OCI-LY7 (cell line): Measurements from ENCODE around the gene KLK10. TPM values are rescaled to one million over a fixed set of nuclear protein-coding genes. Genes with fewer than 3 reads are reported as not detected.
A peak's percentile ranks its signal among the peaks of the same experiment; 100 is the strongest.

Experiments used
- BruUV-seq: library from RNA; stranded (reverse); fragments of 400-500 nt; replicated peaks from 2 replicates; lab custom pipeline; 2021; lab: Mats Ljungman, UMichigan
- CTCF ChIA-PET: fragments of 300-600 bp; sonication (Branson Sonifier 250); formaldehyde crosslinking; loops from one replicate; lab custom pipeline; 2022; ENCODE audit warnings: antibody characterized with exemption; ENCODE audit not compliant: unreplicated experiment; lab: Charles Lee
- POLR2A ChIA-PET: fragments of 300-600 bp; sonication (Branson Sonifier 250); formaldehyde crosslinking; loops from one replicate; lab custom pipeline; 2022; ENCODE audit warnings: antibody characterized with exemption; lab: Charles Lee
- DNase-seq: peaks from one replicate; pipeline ENCODE4 v3.0.0-alpha.2; 2015; ENCODE audit warnings: low spot score
- H2AFZ ChIP-seq: fragments of 200-600 bp; sonication (generic), shearing (Covaris generic); 2 replicates; pipeline ENCODE4 v1.6.1; 2014; ENCODE audit warnings: mild to moderate bottlenecking, antibody characterized with exemption, low read length, moderate library complexity
- H3K27ac ChIP-seq: fragments of 200-600 bp; sonication (generic); 2 replicates; pipeline ENCODE4 v1.5.1; 2014; ENCODE audit warnings: mixed run types, low read depth, mild to moderate bottlenecking, moderate library complexity, low read length, inconsistent platforms; ENCODE audit not compliant: poor library complexity, severe bottlenecking
- H3K36me3 ChIP-seq: fragments of 200-600 bp; sonication (generic); 2 replicates; pipeline ENCODE4 v1.6.1; 2014; ENCODE audit warnings: mild to moderate bottlenecking, antibody characterized with exemption, low read length, moderate library complexity, mixed read lengths; ENCODE audit not compliant: insufficient read depth
- H3K4me1 ChIP-seq: fragments of 200-600 bp; sonication (generic); 2 replicates; pipeline ENCODE4 v1.5.1; 2014; ENCODE audit warnings: mild to moderate bottlenecking, low read length; ENCODE audit not compliant: insufficient read depth, poor library complexity, severe bottlenecking
- H3K4me2 ChIP-seq: fragments of 200-600 bp; sonication (generic); 2 replicates; pipeline ENCODE4 v1.6.1; 2014; ENCODE audit warnings: mild to moderate bottlenecking, low read length
- H3K4me3 ChIP-seq: fragments of 200-600 bp; sonication (generic); 2 replicates; pipeline ENCODE4 v1.5.1; 2014; ENCODE audit warnings: mild to moderate bottlenecking, low read depth, low read length; ENCODE audit not compliant: poor library complexity, severe bottlenecking
- H3K79me2 ChIP-seq: fragments of 200-600 bp; sonication (generic); 2 replicates; pipeline ENCODE4 v1.6.1; 2016; ENCODE audit warnings: low read depth, mild to moderate bottlenecking, low read length, moderate library complexity, mixed read lengths; ENCODE audit not compliant: insufficient read depth
- H3K9me2 ChIP-seq: fragments of 200-600 bp; sonication (generic); 2 replicates; pipeline ENCODE4 v1.6.1; 2016; ENCODE audit warnings: mild to moderate bottlenecking, low read length, mixed read lengths; ENCODE audit not compliant: insufficient read depth
- H3K9me3 ChIP-seq: fragments of 200-600 bp; sonication (generic); 2 replicates; pipeline ENCODE4 v1.6.1; 2014; ENCODE audit warnings: mild to moderate bottlenecking, mixed run types, low read length, mixed read lengths
- H4K20me1 ChIP-seq: fragments of 200-600 bp; sonication (generic); 2 replicates; pipeline ENCODE4 v1.6.1; 2014; ENCODE audit warnings: mild to moderate bottlenecking, antibody characterized with exemption, low read length, moderate library complexity, mixed read lengths; ENCODE audit not compliant: insufficient read depth
- EZH2phosphoT487 ChIP-seq: fragments of 200-600 bp; sonication (generic); IDR thresholded peaks from 2 replicates; pipeline ENCODE4 v1.6.1; 2018; ENCODE audit warnings: low read depth, borderline replicate concordance, mild to moderate bottlenecking, mixed run types, antibody characterized with exemption, low read length, moderate library complexity, mixed read lengths
- intact Hi-C: fragments of 100-400 bp; cut with micrococcal nuclease; formaldehyde crosslinking; loops from one replicate; pipeline ENCODE4 v1.10.0; 2022; ENCODE audit not compliant: unreplicated experiment
- total RNA-seq, 2 experiments: library from RNA; depleted of rRNA in 1 of 2; stranded (reverse); fragments of >200 nt in 1 of 2; shearing (Covaris generic) in 1 of 2; gene quantifications; 2 replicates each; pipeline ENCODE4 v1.2.3, GENCODE V29; 2014 to 2022
- TF ChIP-seq, protein P1 (sequence below): fragments of 200-600 bp; sonication (generic); conservative IDR thresholded peaks from 2 replicates; pipeline ENCODE4 v1.5.1; 2014; ENCODE audit warnings: mild to moderate bottlenecking, antibody characterized with exemption, low read length, moderate library complexity, mixed read lengths

The KLK10 gene
- total RNA-seq, 2 experiments from 2014 or later: not detected

DNA sequence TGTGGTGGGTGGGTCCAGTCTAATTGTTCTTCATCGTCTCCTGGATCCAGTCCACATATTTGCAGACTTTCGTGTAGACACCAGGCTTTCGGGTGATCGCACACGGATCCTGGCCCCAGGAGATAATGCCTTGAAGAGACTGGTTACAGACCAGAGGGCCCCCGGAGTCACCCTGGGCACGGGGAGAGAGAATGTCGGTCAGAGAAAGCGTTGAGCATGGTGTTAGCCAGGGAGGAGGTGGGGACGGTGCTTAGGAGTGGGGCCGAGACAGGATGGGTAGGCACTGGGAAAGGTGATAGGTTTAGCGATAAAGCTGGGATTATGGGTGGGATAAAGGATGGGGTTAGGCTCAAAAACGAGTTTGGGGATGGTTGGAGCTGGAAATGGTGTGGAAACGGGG lies 3.0 kb upstream of the KLK10 start:
- POLR2A ChIA-PET: no interaction called here
- no TSS peak for BruUV-seq
- TF ChIP-seq, protein P1, sequence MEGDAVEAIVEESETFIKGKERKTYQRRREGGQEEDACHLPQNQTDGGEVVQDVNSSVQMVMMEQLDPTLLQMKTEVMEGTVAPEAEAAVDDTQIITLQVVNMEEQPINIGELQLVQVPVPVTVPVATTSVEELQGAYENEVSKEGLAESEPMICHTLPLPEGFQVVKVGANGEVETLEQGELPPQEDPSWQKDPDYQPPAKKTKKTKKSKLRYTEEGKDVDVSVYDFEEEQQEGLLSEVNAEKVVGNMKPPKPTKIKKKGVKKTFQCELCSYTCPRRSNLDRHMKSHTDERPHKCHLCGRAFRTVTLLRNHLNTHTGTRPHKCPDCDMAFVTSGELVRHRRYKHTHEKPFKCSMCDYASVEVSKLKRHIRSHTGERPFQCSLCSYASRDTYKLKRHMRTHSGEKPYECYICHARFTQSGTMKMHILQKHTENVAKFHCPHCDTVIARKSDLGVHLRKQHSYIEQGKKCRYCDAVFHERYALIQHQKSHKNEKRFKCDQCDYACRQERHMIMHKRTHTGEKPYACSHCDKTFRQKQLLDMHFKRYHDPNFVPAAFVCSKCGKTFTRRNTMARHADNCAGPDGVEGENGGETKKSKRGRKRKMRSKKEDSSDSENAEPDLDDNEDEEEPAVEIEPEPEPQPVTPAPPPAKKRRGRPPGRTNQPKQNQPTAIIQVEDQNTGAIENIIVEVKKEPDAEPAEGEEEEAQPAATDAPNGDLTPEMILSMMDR: no peak
- no peak for TF ChIP-seq EZH2phosphoT487

DNA sequence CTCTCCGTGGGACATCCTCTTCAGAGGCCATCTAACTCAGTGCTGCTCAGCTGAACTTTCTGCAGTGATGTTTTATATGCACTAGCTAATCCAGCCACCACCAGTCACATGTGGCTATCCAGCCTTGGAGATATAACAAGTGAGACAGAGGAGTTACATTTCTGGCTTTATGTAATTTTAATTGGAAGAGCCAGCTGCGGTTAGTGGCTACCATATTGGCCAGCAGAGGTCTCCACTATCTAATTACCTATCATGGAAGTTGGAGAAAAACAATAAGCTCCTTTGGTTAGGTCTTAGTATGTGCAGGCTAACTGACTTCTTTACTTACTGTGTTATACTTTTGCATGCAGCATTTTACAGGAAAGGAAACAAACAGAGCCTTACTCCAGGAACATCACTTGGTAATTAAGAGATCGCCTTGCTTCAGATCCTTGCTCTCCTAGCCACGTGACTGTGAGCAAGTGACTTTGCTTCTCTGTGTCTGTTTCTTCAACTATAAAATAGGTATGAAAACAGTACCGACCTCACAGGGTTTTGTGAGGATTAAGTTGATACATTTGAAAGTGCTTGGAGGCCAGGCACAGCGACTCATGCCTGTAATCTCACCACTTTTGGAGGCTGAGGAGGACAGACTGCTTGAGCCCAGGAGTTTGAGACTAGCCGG lies 1.6 kb upstream of the KLK10 start:
- 0 out of 2 replicates have a peak overlapping the region, but pooled peaks have one; percentile 42 for H2AFZ ChIP-seq

More for the DNA sequence above, 3.0 kb upstream of the KLK10 start:
- H3K4me3 ChIP-seq: no peak overlapping the region
- CTCF ChIA-PET: no interaction called here
- no peak overlapping the region for H3K27ac ChIP-seq
- intact Hi-C loops: no loop called here
- H3K4me2 ChIP-seq: no peak overlapping the region
- no peak for DNase-seq
- H3K4me1 ChIP-seq: no peaks in the 10 kb centered on the region
- no peaks in the 10 kb centered on the region for H4K20me1 ChIP-seq
- H3K9me2 ChIP-seq: no peaks in the 10 kb centered on the region
- H3K9me3 ChIP-seq: no peaks in the 10 kb centered on the region
- H3K79me2 ChIP-seq: no peaks in the 10 kb centered on the region
- no peaks in the 10 kb centered on the region for H3K36me3 ChIP-seq
- no peak overlapping the region for H2AFZ ChIP-seq

More for the DNA sequence above, 1.6 kb upstream of the KLK10 start:
- H3K36me3 ChIP-seq: no peaks in the 10 kb centered on the region
- no peak overlapping the region for H3K4me2 ChIP-seq
- no TSS peak for BruUV-seq
- peak; percentile 40 for DNase-seq
- no peaks in the 10 kb centered on the region for H3K9me2 ChIP-seq
- TF ChIP-seq EZH2phosphoT487: no peak
- TF ChIP-seq, protein P1: peak; percentile 82
- H4K20me1 ChIP-seq: no peaks in the 10 kb centered on the region
- no peaks in the 10 kb centered on the region for H3K9me3 ChIP-seq
- H3K4me3 ChIP-seq: no peak overlapping the region
- H3K27ac ChIP-seq: no peak overlapping the region
- H3K79me2 ChIP-seq: no peaks in the 10 kb centered on the region
- no peaks in the 10 kb centered on the region for H3K4me1 ChIP-seq
- POLR2A ChIA-PET: interaction anchor here (0.5 to 0.7 kb wide), 3 partner anchors 132 to 1585 kb away, joined by 3 read pairs; no protein-coding TSS in a partner anchor
- CTCF ChIA-PET: no interaction called here
- intact Hi-C loops: no loop called here
